HG03432 (cell line): Measurements from ENCODE around the gene STAT4.
"Not testable (repeated sequence)": the region's sequence is repeated elsewhere in the genome, so short reads cannot be mapped to it uniquely, and the experiment has no call there.

Source experiments
- ATAC-seq: cut with Tn5 transposase; IDR thresholded peaks from one replicate; pipeline ENCODE4 v1.9.1; 2021; ENCODE audit warnings: mild to moderate bottlenecking, moderate library complexity; ENCODE audit not compliant: unreplicated experiment

Gene STAT4

GRCh38 chr2:190999949-191000665 is 150.7 kb downstream of the STAT4 start:
- ATAC-seq = no peak

DNA sequence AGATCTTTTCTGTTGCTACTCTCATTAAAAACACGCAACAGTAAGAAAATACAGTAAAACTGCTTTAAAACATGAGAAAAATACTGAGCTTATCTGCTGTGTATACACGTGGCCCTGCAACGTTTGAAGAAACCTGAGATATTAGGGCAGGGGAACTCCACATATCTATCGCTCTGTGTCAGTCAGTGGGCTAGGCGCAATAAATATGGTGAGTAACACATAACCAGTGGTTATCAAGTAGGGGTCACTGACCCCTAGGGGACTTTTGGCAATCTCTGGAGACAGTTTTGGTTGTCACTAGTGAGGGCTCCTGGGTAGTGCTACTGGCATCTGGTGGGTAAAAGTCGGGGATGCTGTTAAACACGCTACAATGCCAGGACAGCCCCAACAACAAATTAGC is 151.7 kb downstream of the STAT4 start:
- ATAC-seq = no peak

DNA sequence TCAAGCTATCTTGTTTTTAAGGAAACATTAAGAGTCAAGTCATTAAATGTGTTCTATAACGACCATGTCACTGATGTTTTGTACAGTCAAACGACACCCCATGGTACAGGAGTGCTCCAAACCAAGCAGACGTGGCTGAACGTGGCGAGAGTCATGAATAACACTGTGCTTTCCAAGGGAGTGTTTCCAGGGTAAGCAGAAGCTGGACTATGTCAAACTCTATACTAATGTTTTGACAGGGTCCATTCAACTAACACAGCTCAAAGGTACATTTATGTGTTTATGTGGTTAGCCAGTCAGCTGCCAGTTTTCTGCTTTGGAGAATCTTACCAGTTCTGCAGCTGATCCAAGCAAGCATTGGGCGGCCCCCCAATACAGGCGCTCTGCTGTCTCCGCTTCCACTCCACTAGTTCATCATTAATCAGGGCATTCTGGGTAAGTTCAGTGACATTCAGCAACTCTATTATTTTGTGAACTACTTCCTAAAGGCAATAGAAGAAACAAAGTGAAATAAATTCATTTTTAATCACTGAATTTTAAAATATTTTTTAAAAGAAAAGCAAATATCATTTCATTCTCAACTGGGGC is 153.2 kb downstream of the STAT4 start:
- ATAC-seq = no peak

GRCh38 chr2:190996947-190997346 is 153.8 kb downstream of the STAT4 start:
- ATAC-seq = no peak

GRCh38 chr2:190996338-190996946 is 154.4 kb downstream of the STAT4 start:
- ATAC-seq = peak; percentile 43

DNA sequence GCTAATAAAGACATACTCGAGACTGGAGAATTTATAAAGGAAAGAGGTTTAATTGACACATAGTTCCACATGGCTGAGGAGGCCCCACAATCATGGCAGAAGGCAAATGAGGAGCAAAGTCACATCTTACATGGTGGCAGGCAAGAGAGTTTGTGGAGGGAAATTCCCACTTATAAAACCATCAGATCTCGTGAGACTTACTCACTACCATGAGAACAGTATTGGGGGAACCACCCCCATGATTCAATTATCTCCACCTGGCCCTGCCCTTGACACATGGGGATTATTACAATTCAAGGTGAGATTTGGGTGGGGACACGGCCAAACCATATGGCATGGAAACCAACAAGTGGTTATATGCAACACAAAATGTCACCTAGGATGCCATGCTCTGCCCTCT is 155.5 kb downstream of the STAT4 start:
- ATAC-seq = not testable (repeated sequence)

DNA sequence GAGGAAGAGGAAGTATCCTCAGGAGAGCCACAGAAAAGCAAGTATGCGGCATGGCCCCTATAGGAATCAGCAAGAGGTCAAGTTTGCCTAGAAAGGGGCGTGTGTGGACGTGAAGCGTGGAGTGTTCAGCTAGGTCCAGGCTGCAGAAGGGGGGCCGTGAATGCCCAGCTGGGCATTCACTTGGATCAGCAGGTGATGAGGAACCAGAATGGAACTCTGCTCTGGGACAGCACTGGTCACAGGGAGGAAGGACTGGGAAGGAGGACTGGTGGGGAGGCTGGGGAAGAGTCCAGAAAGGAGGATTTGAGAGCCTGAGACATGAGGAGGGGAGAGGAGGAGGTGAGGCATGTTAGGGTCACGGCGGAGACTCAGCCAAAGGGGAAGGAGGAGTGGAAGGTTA is 156.6 kb downstream of the STAT4 start:
- ATAC-seq = no peak

DNA sequence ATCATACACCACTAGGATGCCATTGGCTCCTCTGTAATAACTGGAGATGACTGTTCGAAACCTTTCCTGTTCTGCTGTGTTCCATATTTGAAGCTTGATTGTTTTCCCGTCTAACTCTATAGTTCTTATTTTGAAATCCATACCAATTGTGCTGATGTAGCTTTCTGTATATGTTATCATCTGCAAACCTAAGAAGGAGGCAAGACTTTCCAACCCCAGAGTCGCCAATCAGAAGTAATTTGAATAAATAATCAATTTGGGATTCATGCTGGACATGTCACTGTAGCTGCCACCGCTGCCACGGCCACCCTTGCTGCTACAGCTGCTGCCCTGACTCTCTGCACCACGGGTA is 157.5 kb downstream of the STAT4 start:
- no peak for ATAC-seq

GRCh38 chr2:190990132-190990531 is 160.7 kb downstream of the STAT4 start:
- ATAC-seq = no peak

GRCh38 chr2:190988910-190989309 is 161.9 kb downstream of the STAT4 start:
- ATAC-seq = no peak

- ATAC-seq = no peak
Observed at GRCh38 chr2:190987938-190988337, 162.9 kb downstream of the STAT4 start.

DNA sequence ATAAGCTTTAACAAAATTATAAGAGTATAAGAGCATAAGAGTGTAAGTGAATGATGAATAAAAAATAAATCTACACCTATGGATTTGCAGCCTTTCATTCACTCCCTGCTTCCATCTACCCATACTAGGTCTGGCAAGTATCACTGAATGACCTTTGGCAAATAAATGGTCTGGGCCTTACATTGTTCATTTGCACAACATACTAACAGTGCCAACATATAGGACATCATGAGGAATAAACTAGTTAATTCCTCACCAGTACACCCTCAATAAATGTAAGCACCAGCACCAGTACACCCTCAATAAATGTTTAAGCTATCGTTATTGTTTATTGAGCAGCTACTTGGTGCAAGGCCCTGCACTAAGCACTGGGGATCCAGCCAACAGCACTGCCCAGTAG is 163.7 kb downstream of the STAT4 start:
- no peak for ATAC-seq

DNA sequence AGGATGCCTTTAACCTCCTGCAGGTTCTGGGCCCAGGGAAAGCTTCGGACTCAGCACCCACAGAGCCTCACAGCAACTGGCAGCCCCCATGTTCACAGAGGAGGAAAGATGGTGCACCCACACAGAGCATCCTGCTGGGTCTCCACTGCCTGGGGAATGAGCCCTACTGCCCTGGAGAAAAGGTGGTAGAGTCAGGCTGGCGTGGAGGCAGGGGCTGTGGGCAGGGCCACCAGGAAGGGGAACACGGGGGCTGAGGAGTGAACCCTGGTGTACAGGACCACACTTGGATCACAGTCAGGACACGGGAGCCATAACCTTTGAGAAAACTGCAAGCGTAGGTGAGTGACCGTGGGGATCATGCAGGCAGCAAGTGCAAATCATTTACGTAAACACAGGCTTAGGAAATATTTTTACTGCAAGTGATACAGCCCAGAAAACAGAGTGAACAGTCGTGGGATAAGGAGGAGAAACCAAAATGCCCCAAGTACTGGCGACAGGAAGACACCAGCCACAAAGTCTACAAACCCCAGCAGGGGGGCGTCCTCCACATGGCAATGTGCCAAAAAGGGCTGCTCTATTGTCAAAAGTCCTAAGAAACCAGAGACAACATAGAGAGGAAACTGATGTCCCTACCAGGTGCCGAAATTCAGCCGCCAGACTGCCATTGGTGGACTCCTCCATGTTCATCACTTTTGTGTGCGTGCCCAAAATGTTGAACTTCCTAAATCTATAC is 164.4 kb downstream of the STAT4 start:
- ATAC-seq = no peak

DNA sequence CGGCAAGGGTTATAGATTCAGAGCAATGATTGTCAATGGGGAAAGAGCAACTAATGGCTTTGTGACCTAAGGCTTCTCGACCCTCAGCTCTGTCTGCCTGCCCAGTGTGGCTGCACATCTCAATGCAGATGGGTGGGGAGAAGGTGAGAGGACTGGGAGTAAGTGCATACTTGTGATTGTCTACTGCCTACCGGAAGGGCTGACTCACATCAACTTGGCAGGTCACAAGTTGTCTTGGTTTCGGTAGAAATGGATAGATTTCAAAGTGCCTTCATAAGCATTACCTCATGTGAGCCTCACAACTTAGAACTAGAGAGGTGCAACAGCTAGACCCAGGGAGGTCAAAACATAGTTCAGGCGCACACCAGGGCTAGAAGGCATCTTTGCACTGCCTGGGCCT is 166.2 kb downstream of the STAT4 start:
- ATAC-seq = no peak

DNA sequence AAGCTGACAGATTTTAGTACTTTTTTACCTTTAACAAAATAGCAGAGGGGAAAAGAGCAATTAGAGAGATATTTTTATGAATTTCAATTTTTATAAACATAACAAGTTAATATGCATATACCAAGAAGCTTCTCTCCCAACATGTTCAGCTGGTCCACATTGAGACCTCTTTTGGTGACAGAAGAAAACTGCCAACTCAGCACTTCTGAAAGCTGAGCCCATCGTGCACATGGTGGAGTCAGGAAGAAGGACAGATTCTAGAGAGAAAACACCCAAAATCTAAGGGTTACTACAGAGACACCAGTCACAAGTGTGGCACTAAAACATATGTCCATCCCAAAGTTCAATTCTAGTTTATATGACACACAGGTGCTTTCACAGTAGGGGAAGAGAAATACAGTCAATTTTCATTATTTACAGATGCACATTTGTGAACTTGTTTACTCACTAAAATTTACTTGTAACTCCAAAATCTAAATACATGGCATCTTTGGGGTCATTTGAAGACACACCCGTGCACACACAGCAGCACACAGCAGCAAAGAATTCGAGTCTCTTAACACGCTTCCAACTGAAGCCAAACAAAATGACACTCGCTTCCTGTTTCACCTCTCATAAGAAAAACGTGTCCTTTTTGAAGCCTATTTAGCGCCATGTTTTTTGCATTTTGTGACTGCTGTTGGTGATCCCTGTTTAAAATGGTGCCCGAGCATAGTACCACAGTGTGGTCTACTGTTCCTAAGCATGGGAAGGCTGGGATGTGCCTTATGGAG is 168.3 kb downstream of the STAT4 start:
- no peak for ATAC-seq

GRCh38 chr2:190981733-190982132 is 169.1 kb downstream of the STAT4 start:
- ATAC-seq = no peak

DNA sequence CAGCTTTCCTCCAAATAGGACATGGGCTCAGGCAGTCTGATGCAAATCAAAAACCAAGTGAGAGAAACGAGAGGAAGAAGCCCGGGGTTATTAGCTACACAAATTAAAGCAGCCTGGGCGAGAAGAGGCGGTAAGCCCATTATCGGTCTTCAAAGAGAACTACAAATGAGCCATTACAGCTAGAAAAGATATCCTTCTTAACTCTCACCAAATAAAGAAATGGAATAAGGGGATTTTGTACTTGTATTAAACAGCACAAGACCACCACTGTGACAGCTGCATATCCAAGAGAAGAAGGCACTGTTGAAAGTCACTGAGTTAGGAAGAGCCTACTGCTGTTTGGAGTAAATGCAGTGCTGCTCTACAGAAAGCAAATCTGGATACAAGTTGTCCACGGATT is 169.5 kb downstream of the STAT4 start:
- no peak for ATAC-seq

GRCh38 chr2:190980630-190981209 is 170.1 kb downstream of the STAT4 start:
- ATAC-seq = no peak

DNA sequence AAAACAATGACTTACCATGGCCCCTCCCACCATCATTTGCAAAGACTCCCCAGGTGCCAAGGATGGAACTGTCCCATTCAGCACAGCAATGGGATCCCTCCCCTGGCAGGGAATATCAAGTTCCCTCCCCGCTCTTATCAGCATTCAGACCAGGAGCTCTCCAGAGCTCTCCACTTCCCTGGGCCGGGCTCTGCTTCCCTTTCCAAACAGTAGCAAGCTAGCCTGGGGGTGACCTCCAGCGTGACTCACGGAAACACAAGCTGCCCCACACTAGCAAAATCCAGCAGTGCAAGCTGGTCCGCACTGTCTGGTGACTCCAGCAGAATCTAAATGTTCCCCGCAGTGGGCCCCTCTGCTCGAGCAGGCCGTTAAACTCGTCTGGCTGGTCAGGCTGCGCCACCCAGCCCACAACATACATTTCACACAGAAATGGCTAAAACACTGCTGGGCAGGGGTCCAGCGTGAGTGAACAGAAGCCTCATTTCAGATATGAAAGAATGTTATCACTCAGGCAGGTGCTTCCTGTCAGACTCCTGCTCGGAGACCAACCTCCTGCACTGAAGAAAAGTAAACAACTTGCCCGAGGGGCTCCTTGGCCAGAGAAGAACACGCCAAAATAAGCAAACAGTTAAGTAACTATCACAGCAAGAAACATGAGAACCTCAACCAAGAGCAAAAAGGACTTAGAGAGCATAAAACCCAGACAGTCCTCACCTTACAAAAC is 170.7 kb downstream of the STAT4 start:
- ATAC-seq = no peak
